CD14-positive monocyte (primary cell): ENCODE results near the gene LTV1. TPM values are rescaled to one million over a fixed set of nuclear protein-coding genes. Genes with fewer than 3 reads are reported as not detected.
"Not testable (repeated sequence)": the region's sequence is repeated elsewhere in the genome, so short reads cannot be mapped to it uniquely, and the experiment has no call there.

ENCODE experiments used
- DNase-seq, 3 donors: peaks; one replicate each; pipeline ENCODE4 v3.0.0-alpha.2; 2011 to 2022
- H2AFZ ChIP-seq: 2 replicates; pipeline ENCODE4 v1.6.0; 2012; ENCODE audit warnings: mild to moderate bottlenecking, low read depth, low read length, inconsistent platforms; ENCODE audit not compliant: insufficient read depth, poor library complexity, severe bottlenecking
- H3K27ac ChIP-seq, 2 donors: 1 replicate in 1 of 2; 2 replicates in 1 of 2; pipeline ENCODE4 v1.5.1; 2012 to 2013; ENCODE audit warnings: low read length in 2 of 2, control low read depth in 1 of 2, inconsistent platforms in 1 of 2, low read depth in 1 of 2, mild to moderate bottlenecking in 1 of 2
- H3K27me3 ChIP-seq, 2 donors: one replicate each; pipeline versions ENCODE4 v1.6.0 to v1.6.1; 2011 to 2013; ENCODE audit warnings: low read length in 2 of 2; ENCODE audit not compliant: control insufficient read depth in 2 of 2, insufficient read depth in 2 of 2
- H3K36me3 ChIP-seq, 2 donors: replicated peaks in 1 of 2; 1 replicate in 1 of 2; 2 replicates in 1 of 2; pipeline versions ENCODE4 v1.5.1 to v1.6.1; 2012 to 2013; ENCODE audit warnings: low read length in 2 of 2, control low read depth in 1 of 2, inconsistent platforms in 1 of 2, mild to moderate bottlenecking in 1 of 2; ENCODE audit not compliant: insufficient read depth in 2 of 2, control insufficient read depth in 1 of 2
- H3K4me1 ChIP-seq, 2 donors: 1 replicate in 1 of 2; 2 replicates in 1 of 2; pipeline versions ENCODE4 v1.5.1 to v1.6.1; 2012 to 2013; ENCODE audit warnings: low read length in 2 of 2, control low read depth in 1 of 2, inconsistent platforms in 1 of 2, mild to moderate bottlenecking in 1 of 2, moderate library complexity in 1 of 2; ENCODE audit not compliant: insufficient read depth in 2 of 2, control insufficient read depth in 1 of 2
- H3K4me2 ChIP-seq: replicated peaks from 2 replicates; pipeline ENCODE3; 2012; ENCODE audit warnings: low read length, moderate library complexity, mild to moderate bottlenecking; ENCODE audit not compliant: poor library complexity, severe bottlenecking; ENCODE audit errors: extremely low read depth
- H3K4me3 ChIP-seq, 3 experiments: fragments of 200-600 bp in 1 of 3; sonication (generic) in 1 of 3; replicated peaks in 1 of 3; 1 replicate in 2 of 3; 2 replicates in 1 of 3; pipeline ENCODE4 v1.5.1; 2011 to 2013; ENCODE audit warnings: low read length in 3 of 3, mild to moderate bottlenecking in 3 of 3, control low read depth in 2 of 3, low read depth in 2 of 3, inconsistent platforms in 1 of 3, moderate library complexity in 1 of 3
- H3K79me2 ChIP-seq: 2 replicates; pipeline ENCODE4 v1.6.0; 2012; ENCODE audit warnings: mild to moderate bottlenecking, control low read depth, inconsistent platforms, low read length, moderate library complexity; ENCODE audit not compliant: insufficient read depth
- H3K9ac ChIP-seq: 2 replicates; pipeline ENCODE4 v1.6.0; 2017; ENCODE audit warnings: low read length, mild to moderate bottlenecking; ENCODE audit not compliant: insufficient read depth, poor library complexity, severe bottlenecking
- H3K9me3 ChIP-seq, 2 donors: replicated peaks in 1 of 2; 1 replicate in 1 of 2; 2 replicates in 1 of 2; pipeline versions ENCODE4 v1.5.1 to v1.6.1; 2012 to 2013; ENCODE audit warnings: low read length in 2 of 2, control low read depth in 1 of 2; ENCODE audit not compliant: control insufficient read depth in 1 of 2, insufficient read depth in 1 of 2
- H4K20me1 ChIP-seq: 2 replicates; pipeline ENCODE4 v1.6.0; 2012; ENCODE audit warnings: mild to moderate bottlenecking, low read length, control low read depth, moderate library complexity; ENCODE audit not compliant: insufficient read depth
- H3K27ac Mint-ChIP-seq, 7 donors: one replicate each; pipeline ENCODE4 v1.8.0; 2020; ENCODE audit warnings: mild to moderate bottlenecking in 7 of 7, mixed read lengths in 7 of 7, moderate library complexity in 6 of 7, inconsistent platforms in 2 of 7
- H3K27me3 Mint-ChIP-seq, 3 donors: one replicate each; pipeline ENCODE4 v1.8.0; 2021 to 2022; ENCODE audit warnings: low read depth in 3 of 3, mild to moderate bottlenecking in 3 of 3, mixed read lengths in 3 of 3, moderate library complexity in 3 of 3, inconsistent platforms in 1 of 3
- H3K36me3 Mint-ChIP-seq, 2 donors: one replicate each; pipeline ENCODE4 v1.8.0; 2020; ENCODE audit warnings: mixed read lengths in 2 of 2, inconsistent platforms in 1 of 2, mild to moderate bottlenecking in 1 of 2
- H3K4me1 Mint-ChIP-seq: one replicate; pipeline ENCODE4 v1.8.0; 2020; ENCODE audit warnings: mild to moderate bottlenecking, mixed read lengths
- H3K4me3 Mint-ChIP-seq, 2 donors: one replicate each; pipeline ENCODE4 v1.8.0; 2020; ENCODE audit warnings: mild to moderate bottlenecking in 2 of 2, mixed read lengths in 2 of 2, moderate library complexity in 1 of 2
- H3K9me3 Mint-ChIP-seq, 7 donors: one replicate each; pipeline ENCODE4 v1.8.0; 2020 to 2022; ENCODE audit warnings: mixed read lengths in 7 of 7, mild to moderate bottlenecking in 6 of 7, moderate library complexity in 6 of 7, inconsistent platforms in 2 of 7
- CTCF ChIP-seq: fragments of 200-600 bp; IDR thresholded peaks from one replicate; pipeline ENCODE4 v1.8.0; 2022; ENCODE audit warnings: antibody characterized with exemption, mild to moderate bottlenecking
- WGBS: methylation state at CpG from one replicate; pipeline ENCODE4 v1.1.5; 2013; ENCODE audit warnings: missing lambda C conversion rate; ENCODE audit not compliant: insufficient coverage; 5-methylcytosine and 5-hydroxymethylcytosine counted together
- intact Hi-C, 2 donors: fragments of 100-400 bp; cut with micrococcal nuclease; formaldehyde crosslinking; loops; one replicate each; pipeline versions ENCODE4 v1.15.0 to v1.15.1; 2023
- polyA minus RNA-seq: library from RNA; depleted of rRNA, polyadenylated mRNA; stranded (reverse); fragments of >200 nt; gene quantifications from 2 replicates; pipeline ENCODE4 v1.2.3, GENCODE V29; 2012
- polyA plus RNA-seq, 3 donors: library from polyadenylated mRNA; depleted of rRNA in 1 of 3; unstranded in 2 of 3; stranded (reverse) in 1 of 3; fragments of 300-500 nt in 2 of 3; fragments of >200 nt in 1 of 3; fragmentation: Illumina TruSeq in 2 of 3; gene quantifications; 1 replicate in 2 of 3; 2 replicates in 1 of 3; pipeline ENCODE4 v1.2.3, GENCODE V29; 2012 to 2021
- total RNA-seq, 12 experiments: library from RNA in 1 of 12; stranded (reverse) in 1 of 12; fragments of 120-200 nt in 1 of 12; gene quantifications; one replicate each; pipeline ENCODE4 v1.2.4 and lab custom pipeline; 2013 to 2026; ENCODE audit warnings: mixed read lengths in 6 of 12, inconsistent platforms in 1 of 12

Gene LTV1
- total RNA-seq (2013): 18.0 TPM
- polyA plus RNA-seq: 10 to 100 TPM; 10.5 to 15.4 (median 11.6) TPM
- polyA minus RNA-seq: 4.2 and 9.1 TPM in 2 replicates
- total RNA-seq (lab: John Stamatoyannopoulos, UW): 1.2 to 9.0 (median 5.7) reads per million in 11 experiments

- H3K27ac ChIP-seq: peak within 1 kb of the TSS; percentile 81 to 97
- H3K27me3 ChIP-seq: no peaks in the 10 kb centered on the region
- Mint-ChIP-seq H3K9me3 (peaks cover 0 to 2% (median 0%) of the 10 kb centered on the region in 7 donors), H3K4me1 (peaks cover 23% of the 10 kb centered on the region), H3K4me3 (peak within 1 kb of the TSS; percentile 89 to 96), H3K27me3 (no peaks in the 10 kb centered on the region), H3K36me3 (peaks cover 27 to 28% of the 10 kb centered on the region in 2 donors), H3K27ac (peak within 1 kb of the TSS; percentile 95 to 98 (median 97))
- under 1% methylated on average over 60 of the region's 64 CpGs for WGBS
- peaks cover 41% of the 10 kb centered on the region for H3K79me2 ChIP-seq
- intact Hi-C loops: loop anchor here in 1 of 2 donors (5.0 kb wide), 1 partner anchor 254 kb away; the partner anchor contains the start of gene SF3B5
- peak within 1 kb of the TSS; percentile 95 for H3K9ac ChIP-seq
- H3K4me1 ChIP-seq: peaks cover 26 to 31% of the 10 kb centered on the region in 2 donors
- DNase-seq: peak; percentile 93 to 94 (median 94)
- H4K20me1 ChIP-seq: no peaks in the 10 kb centered on the region
- H2AFZ ChIP-seq: peak within 1 kb of the TSS; percentile 97
- H3K4me2 ChIP-seq: peak within 1 kb of the TSS; percentile 87
- H3K9me3 ChIP-seq: no peaks in the 10 kb centered on the region
- peak within 1 kb of the TSS; percentile 61 to 89 (median 72) for H3K4me3 ChIP-seq
- no peak for TF ChIP-seq CTCF
- H3K36me3 ChIP-seq: peaks cover 26 to 33% of the 10 kb centered on the region in 2 donors
Observed at GRCh38 chr6:143842902-143843676, at the start of gene LTV1. TSS of gene LTV1 (plus strand) at chr6:143843338. CDS start at chr6:143843478, 140 bp downstream.

- H3K27me3 ChIP-seq, H3K79me2 ChIP-seq, H3K4me3 Mint-ChIP-seq, H3K9me3 ChIP-seq, H4K20me1 ChIP-seq, H3K27ac Mint-ChIP-seq, H3K9ac ChIP-seq, DNase-seq, H3K4me2 ChIP-seq, H3K27me3 Mint-ChIP-seq, H3K27ac ChIP-seq, H2AFZ ChIP-seq, H3K4me1 ChIP-seq, H3K4me1 Mint-ChIP-seq, H3K4me3 ChIP-seq, intact Hi-C loops: not testable (repeated sequence)
- no CpG with 5 or more reads among the region's 2 CpGs for WGBS
- H3K36me3 ChIP-seq: peaks cover 2 to 51% of the 10 kb centered on the region in 2 donors
- H3K9me3 Mint-ChIP-seq: peaks cover 20 to 36% (median 33%) of the 10 kb centered on the region in 7 donors
- peaks cover 69 to 83% of the 10 kb centered on the region in 2 donors for H3K36me3 Mint-ChIP-seq
Observed at GRCh38 chr6:143796551-143796950, 46.6 kb upstream of the LTV1 start.

- DNase-seq, H3K4me3 ChIP-seq, H3K9me3 ChIP-seq, H3K4me1 ChIP-seq, H4K20me1 ChIP-seq, H3K79me2 ChIP-seq, H3K4me1 Mint-ChIP-seq, H3K4me3 Mint-ChIP-seq, intact Hi-C loops, H3K27ac Mint-ChIP-seq, H3K9ac ChIP-seq, H3K27me3 ChIP-seq, H3K27me3 Mint-ChIP-seq, H2AFZ ChIP-seq, H3K27ac ChIP-seq, H3K4me2 ChIP-seq: not testable (repeated sequence)
- Mint-ChIP-seq H3K9me3 (peaks cover 20 to 33% (median 26%) of the 10 kb centered on the region in 7 donors), H3K36me3 (peaks cover 63 to 81% of the 10 kb centered on the region in 2 donors)
- peaks cover 5 to 40% of the 10 kb centered on the region in 2 donors for H3K36me3 ChIP-seq
- no CpG with 5 or more reads among the region's 3 CpGs for WGBS
Observed at GRCh38 chr6:143798487-143798886, 44.7 kb upstream of the LTV1 start.
